Activated CD8-positive, alpha-beta memory T cell treated with anti-CD3 and anti-CD28 coated beads, Interleukin-2, amount 50 U/mL, for 4 hours (primary cell): ENCODE results near the gene GASK1A.

Experiments used
- DNase-seq: peaks from one replicate; pipeline ENCODE4 v3.0.0-alpha.2; 2020

Gene GASK1A

DNA sequence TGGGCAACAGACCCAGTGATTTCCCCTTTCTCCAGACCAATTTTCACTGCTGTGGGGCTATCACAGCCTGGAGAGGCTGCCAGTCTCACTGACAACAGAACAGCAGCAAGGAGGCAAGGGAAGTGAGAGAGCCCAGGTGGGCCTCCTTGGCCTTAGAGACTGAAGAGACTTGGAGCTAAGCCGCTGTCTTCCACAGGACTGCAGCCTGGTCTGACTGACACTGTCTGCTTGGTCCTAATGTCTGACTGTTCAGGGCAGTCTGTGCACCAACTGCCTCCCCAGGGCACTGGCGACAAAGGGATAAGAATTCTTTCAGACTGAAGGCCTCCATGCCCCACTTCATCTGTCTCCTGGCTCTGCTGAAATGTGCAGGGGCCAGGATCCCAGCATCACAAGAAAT is 115.3 kb downstream of the GASK1A start:
- no peak for DNase-seq

GRCh38 chr3:43094851-43095250 is 115.7 kb downstream of the GASK1A start:
- no peak for DNase-seq

GRCh38 chr3:43095370-43095769 is 116.3 kb downstream of the GASK1A start:
- DNase-seq: no peak

GRCh38 chr3:43096761-43097160 is 117.7 kb downstream of the GASK1A start:
- DNase-seq: no peak

GRCh38 chr3:43097400-43098080 is 118.4 kb downstream of the GASK1A start:
- DNase-seq: no peak

DNA sequence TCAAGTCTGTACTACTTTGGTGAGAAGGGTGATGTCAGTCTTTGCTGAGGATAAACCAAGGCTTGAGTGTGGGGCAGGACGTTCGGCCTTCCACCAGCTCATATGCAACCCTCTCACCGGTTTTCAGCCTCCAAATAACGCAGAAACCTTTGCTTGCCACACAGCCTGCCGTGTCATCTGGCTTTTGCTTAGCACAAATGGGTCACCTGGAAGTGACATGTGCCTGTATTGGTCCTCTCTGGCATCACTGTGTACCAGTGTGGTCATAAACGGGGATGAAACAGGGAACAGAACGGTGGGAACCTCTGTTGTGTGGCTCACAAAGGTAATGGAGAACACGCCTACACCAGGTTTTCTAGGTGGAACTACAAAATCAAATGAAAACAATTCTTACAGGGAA is 119.7 kb downstream of the GASK1A start:
- DNase-seq: no peak

DNA sequence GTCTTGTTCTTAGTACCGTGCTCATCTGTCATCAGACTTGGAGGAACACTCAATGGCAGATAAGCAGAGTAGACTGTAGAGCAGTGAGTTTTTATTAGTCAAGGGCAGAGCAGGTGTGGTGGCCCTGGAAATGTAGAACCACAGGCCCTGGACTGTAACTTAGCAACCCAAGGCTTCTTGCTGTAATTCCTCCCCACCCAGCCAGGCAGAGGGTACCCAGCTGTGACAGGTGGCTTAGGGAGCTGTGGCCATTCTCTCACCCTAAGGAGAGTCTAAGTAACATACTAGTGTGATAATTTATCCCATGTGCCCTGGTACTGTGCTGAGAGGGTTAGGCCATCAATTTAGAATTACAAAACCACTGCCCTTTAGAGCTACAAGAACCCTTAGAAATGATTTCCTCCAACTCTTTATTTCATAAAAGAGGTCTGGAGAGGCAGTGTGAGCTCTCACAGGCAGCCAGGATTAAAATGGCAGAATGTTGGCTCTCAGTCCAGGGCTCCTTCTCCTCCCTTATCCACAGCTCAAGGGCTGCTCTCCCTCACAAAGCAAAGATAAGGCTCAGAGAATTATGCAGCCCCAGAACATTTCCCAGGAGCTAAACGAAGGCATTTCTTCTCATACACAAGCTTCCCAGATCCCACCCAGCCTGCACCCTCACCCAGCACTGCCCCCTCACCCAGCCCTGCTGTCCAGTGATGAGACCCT is 123.8 kb downstream of the GASK1A start:
- no peak for DNase-seq

GRCh38 chr3:43104039-43104438 is 124.9 kb downstream of the GASK1A start:
- DNase-seq: no peak

DNA sequence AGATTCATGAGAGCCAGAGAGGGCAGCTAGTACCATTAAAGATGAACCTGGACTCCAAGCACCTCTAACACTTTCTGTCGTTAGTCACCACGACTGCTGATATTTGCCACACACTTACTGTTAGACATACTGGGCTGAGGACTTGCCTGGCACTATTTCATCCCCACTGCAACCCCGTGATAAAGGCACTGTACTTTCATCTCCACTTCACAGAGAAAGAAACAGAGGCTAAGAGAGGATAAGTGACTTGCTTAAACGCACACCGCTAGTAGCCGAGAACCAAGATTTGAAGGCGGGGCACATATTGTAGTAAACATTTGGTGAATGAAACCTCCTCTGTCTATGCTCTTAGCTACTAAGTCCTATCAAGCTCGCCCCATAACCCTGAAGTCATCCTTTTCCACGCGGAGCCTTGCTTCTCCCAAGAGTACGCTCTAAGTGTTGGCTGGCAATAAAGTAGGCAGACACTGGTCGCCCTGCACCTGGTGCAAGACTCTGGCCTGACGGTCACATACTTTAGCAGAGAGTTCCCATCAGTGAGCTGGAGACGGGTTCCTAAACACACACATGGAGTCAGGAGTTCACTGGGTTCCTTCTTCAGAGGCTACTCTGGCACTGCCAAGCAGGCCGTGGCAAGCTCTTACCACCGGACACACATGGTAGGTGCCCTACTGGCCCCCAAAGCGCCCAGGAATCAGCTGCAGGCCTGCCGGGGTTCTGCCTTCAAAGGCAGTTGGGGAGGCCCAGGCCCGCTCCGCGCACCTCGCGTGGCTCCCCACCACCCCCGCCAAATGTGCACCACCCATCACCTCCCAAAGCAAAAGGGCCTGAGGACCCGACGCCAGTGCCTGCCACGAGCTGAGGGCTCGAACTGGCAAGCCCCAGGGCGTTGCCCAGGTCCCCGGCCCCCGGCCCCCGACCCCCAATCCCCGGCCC is 125.8 kb downstream of the GASK1A start:
- DNase-seq: peak; percentile 35

DNA sequence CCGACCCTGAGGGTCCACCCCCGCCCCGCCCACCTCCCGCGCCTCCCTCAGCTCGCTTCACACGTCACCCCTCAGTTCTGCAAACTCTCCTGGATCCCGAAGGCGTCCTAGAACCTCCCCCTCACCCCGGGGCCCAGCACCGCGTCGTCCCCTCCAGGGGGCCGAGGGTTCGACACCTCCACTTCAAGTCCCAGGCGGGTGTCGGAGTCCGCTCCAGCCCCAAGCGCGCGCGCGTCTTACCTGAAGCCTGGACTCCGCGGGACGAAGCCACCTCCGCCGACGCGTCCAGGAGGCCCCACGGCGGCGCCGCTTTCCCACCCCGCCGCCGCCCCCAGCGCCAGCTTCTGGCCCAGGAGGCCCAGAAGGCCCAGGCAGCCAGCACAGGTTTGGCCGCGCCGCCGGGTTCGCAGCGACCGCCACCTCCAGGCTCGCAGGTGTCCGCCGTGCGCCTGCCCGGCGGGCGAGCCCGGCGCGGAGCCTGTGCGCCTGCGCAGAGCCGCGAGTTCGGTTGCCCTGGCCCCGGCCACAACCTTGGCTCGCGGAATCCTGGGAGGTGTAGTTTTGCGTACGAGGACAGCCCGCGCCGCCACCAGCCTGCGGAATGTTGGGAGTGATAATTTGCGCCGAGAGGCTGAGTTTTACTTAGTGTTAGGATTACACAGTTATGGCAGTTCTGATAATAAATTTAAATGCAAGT is 126.6 kb downstream of the GASK1A start, which contains the start of gene POMGNT2:
Gene POMGNT2, minus strand, starts transcription at position 484 of the 697 bp plus-strand sequence. CDS start 24,648 bp downstream, outside the sequence.
- peak; percentile 88 for DNase-seq

DNA sequence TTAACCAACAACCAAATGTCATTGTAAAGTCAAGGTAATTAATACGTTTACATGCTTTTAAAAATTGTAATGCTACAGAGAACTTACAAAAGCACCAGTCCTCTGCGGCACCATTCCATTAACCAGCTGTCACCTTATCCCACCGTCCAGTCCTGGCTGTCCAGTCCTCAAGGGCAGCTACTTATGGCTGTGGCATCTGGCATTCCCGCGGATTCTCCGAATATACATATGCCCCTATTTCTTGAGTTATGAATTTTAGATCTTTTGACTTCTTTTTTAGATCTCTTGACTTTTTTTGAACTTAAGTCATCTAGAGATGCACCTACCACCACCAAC is 127.2 kb downstream of the GASK1A start:
- DNase-seq: no peak
